Measurements from ENCODE around the gene LIMS2. TPM values are rescaled to one million over a fixed set of nuclear protein-coding genes. Genes with fewer than 3 reads are reported as not detected.

LIMS2 gene
- total RNA-seq, 4 donors from 2014 or later, result 5.3 to 15.5 (median 9.9) TPM

DNA sequence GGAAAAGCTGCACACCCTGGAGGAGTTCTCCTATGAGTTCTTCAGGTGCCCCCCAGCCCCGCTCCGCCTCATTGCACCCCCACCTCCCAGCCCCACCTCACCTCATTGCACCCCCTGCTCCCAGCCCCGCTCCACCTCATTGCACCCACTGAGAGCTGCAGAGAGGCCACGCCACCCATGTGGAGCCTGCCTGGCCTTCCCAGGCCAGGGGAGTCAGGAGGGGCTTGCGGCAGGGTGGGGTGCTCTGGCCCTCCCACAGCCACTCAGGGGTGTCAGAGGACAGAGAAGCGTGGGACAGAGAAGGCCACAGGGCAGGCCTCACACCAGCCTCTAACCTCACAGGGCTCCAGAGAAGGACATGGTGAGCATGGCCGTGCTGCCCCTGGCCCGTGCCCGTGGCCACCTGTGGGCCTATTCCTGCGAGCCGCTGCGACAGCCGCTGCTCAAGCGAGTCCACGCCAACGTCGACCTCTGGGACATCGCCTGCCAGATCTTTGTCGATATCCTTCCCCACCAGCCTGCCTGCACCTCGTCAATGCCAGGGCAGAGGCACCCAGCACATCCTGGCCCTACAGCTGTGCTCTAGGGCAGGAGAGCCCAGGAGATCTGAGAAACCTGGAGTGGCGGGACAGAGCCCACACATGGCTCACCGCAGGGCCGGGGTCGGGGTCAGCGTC, 44.3 kb downstream of the LIMS2 start:
- no peaks in the 10 kb centered on the region for H3K9me3 ChIP-seq
- intact Hi-C loops (cut with DNase I; ENCODE audit: low total_unique reads) (no loop called here), in situ Hi-C loops (cut with MboI; ENCODE audit: low sequenced_read_pairs in 4 of 4) (no loop called here)
- no peaks in the 10 kb centered on the region for H3K27me3 ChIP-seq
- no peak for TF ChIP-seq POLR2A (IDR thresholded peaks at IDR 0.05)
- TF ChIP-seq, protein P1, sequence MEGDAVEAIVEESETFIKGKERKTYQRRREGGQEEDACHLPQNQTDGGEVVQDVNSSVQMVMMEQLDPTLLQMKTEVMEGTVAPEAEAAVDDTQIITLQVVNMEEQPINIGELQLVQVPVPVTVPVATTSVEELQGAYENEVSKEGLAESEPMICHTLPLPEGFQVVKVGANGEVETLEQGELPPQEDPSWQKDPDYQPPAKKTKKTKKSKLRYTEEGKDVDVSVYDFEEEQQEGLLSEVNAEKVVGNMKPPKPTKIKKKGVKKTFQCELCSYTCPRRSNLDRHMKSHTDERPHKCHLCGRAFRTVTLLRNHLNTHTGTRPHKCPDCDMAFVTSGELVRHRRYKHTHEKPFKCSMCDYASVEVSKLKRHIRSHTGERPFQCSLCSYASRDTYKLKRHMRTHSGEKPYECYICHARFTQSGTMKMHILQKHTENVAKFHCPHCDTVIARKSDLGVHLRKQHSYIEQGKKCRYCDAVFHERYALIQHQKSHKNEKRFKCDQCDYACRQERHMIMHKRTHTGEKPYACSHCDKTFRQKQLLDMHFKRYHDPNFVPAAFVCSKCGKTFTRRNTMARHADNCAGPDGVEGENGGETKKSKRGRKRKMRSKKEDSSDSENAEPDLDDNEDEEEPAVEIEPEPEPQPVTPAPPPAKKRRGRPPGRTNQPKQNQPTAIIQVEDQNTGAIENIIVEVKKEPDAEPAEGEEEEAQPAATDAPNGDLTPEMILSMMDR (IDR thresholded peaks at IDR 0.05 in 4 of 5, conservative IDR thresholded peaks at IDR 0.05 in 1 of 5), result no peak
- no peak for DNase-seq
- no peak overlapping the region for H3K4me3 ChIP-seq
- no peak for ATAC-seq
- no peak overlapping the region for H3K27ac ChIP-seq
- H3K36me3 ChIP-seq, result no peaks in the 10 kb centered on the region
- H3K4me1 ChIP-seq, result peaks cover 4 to 13% of the 10 kb centered on the region in 2 donors

DNA sequence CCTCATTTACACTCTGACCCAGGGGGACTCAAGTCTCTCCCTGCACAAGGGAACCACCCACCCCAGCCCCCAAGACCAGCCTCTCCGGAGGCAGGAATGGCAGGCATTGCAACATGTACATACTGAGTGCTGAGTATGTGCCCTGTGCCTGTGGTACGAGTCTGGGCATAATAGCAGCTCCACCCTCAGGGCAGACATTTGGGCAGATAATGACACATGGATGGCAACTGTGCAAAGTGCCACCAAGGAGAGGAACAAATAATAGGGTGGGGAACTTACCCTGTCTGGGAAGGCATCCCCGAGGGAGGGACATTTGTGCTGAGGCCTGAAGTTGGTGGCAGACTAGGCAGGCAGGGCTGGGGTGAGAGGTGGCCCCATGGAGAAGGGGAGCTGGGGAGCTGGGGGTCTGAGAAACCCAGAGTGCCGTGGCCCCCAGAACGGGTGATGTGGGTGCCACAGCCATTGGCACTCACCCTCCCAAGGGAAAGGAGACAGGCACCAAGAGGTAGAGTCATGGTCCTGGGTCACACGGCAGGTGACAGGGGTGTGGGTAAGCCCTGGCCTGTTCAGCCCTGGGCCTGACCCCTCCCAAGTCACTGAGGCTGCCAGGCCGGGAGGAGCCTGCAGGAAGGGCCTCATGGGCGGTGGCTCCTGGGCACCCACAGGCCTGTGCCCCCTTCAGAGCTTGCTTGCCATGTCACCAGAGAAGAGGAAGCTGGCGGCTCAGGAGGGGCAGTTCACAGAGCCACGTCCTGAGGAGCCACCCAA, 45.0 kb downstream of the LIMS2 start:
- Histone ChIP-seq H3K4me3 (no peak overlapping the region), H3K27me3 (no peaks in the 10 kb centered on the region), H3K27ac (no peak overlapping the region), H3K9me3 (no peaks in the 10 kb centered on the region), H3K4me1 (peaks cover 4 to 13% of the 10 kb centered on the region in 2 donors), H3K36me3 (no peaks in the 10 kb centered on the region)
- intact Hi-C loops (cut with DNase I; ENCODE audit: low total_unique reads), result no loop called here
- DNase-seq (no peak), ATAC-seq (no peak)
- in situ Hi-C loops (cut with MboI; ENCODE audit: low sequenced_read_pairs in 4 of 4), result no loop called here
- TF ChIP-seq, protein P1 (IDR thresholded peaks at IDR 0.05 in 4 of 5, conservative IDR thresholded peaks at IDR 0.05 in 1 of 5), result no peak
- no peak for TF ChIP-seq POLR2A (IDR thresholded peaks at IDR 0.05)

DNA sequence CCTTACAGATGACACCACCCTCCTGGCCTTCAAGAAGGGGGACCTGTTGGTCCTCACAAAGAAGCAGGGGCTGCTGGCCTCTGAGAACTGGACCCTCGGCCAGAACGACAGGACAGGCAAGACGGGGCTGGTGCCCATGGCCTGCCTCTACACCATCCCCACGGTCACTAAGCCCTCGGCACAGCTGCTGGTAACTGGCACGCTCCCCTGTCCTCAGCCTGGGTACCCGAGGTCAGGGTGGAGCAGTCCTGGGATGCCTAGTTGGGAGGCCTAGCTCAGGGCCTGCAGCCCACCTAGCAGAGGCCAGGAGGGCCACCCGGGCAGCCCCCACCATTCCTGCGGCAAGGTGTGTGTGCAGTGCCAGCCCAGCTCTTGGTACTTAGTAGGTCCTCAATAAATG, 45.7 kb downstream of the LIMS2 start:
- DNase-seq, result no peak
- Histone ChIP-seq H3K4me3 (no peak overlapping the region), H3K36me3 (no peaks in the 10 kb centered on the region), H3K27me3 (no peaks in the 10 kb centered on the region), H3K4me1 (peaks cover 4 to 13% of the 10 kb centered on the region in 2 donors), H3K27ac (no peak overlapping the region), H3K9me3 (no peaks in the 10 kb centered on the region)
- intact Hi-C loops (cut with DNase I; ENCODE audit: low total_unique reads), result no loop called here
- in situ Hi-C loops (cut with MboI; ENCODE audit: low sequenced_read_pairs in 4 of 4), result no loop called here
- ATAC-seq, result no peak
- no peak for TF ChIP-seq POLR2A (IDR thresholded peaks at IDR 0.05)
- TF ChIP-seq, protein P1 (IDR thresholded peaks at IDR 0.05 in 4 of 5, conservative IDR thresholded peaks at IDR 0.05 in 1 of 5), result no peak

DNA sequence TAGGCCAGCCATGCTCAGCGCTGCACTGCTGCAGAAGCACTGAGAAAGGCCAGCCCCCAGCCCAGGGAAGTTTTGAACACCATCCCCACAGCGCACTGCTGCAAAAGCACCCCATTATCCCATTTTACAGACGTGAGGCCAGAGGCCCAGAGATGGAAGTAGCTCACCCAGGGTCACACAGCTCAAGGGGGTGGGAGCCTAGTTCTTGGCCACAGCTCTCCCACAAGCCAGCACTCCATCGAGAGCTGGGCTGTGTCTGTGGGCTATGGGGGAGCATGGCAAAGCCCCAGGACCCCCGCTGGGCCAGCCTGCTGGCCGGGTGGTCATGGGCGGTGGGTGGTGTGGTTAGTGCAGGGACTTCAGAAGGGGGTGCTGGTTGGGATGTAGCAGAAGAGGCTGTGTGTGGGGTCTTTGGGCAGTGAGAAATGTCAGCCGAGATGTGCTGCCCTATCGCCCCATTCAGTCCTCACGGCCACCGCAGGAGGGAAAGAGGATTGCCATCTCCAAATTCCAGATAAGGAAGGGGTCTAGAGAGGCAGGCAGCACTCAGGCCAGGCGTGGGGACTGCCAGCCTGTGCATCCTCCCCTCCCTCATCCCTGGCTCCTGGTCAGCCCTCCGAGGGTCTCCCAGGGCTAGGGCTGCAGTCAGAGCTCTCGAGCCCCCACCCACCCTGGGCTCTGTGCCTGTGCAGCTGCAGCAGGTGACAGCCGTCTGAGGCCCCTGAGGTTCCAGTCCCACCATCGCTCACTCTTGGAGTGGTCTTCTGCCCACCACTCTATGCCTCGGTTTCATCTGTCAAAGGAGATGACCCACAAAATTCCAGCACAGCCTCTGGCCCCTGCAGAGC, 46.3 kb downstream of the LIMS2 start:
- in situ Hi-C loops (cut with MboI; ENCODE audit: low sequenced_read_pairs in 4 of 4), result no loop called here
- H3K4me1 ChIP-seq, result peaks cover 3 to 7% of the 10 kb centered on the region in 2 donors

More for the DNA sequence above, 46.3 kb downstream of the LIMS2 start:
- TF ChIP-seq, protein P1 (IDR thresholded peaks at IDR 0.05 in 4 of 5, conservative IDR thresholded peaks at IDR 0.05 in 1 of 5), result no peak
- TF ChIP-seq POLR2A (IDR thresholded peaks at IDR 0.05), result no peak
- no peak overlapping the region for H3K27ac ChIP-seq
- no peaks in the 10 kb centered on the region for H3K27me3 ChIP-seq
- ATAC-seq (no peak), DNase-seq (no peak)
- no peaks in the 10 kb centered on the region for H3K36me3 ChIP-seq
- H3K4me3 ChIP-seq, result no peak overlapping the region
- intact Hi-C loops (cut with DNase I; ENCODE audit: low total_unique reads), result no loop called here
- no peaks in the 10 kb centered on the region for H3K9me3 ChIP-seq

Measured in gastrocnemius medialis (tissue), 4 donors.